ENCODE measurements around the gene EGFR. TPM values are rescaled to one million over a fixed set of nuclear protein-coding genes. Genes with fewer than 3 reads are reported as not detected.

Gene EGFR
- total and polyA plus RNA-seq, 12 donors: 7.0 to 111 (median 71.6) TPM

GRCh38 chr7:55052741-55053427 is 34.1 kb downstream of the EGFR start:
- no peak overlapping the region for H3K27ac ChIP-seq
- peak in 1 of 7 donors; percentile 17 for DNase-seq
- no peaks in the 10 kb centered on the region for H3K36me3 ChIP-seq (replicated peaks in 1 of 2)
- 77 to 81% (median 78%) methylated on average over 12 to 13 of the region's 13 CpGs for WGBS, 4 donors
- H3K4me3 ChIP-seq: no peak overlapping the region
- peaks cover 3 to 7% of the 10 kb centered on the region in 2 donors for H3K4me1 ChIP-seq (replicated peaks in 1 of 2)
- no peaks in the 10 kb centered on the region for H3K27me3 ChIP-seq
- intact Hi-C loops (cut with DNase I): no loop called here
- no peaks in the 10 kb centered on the region for H3K9me3 ChIP-seq (replicated peaks in 1 of 3)
- TF ChIP-seq CTCF (IDR thresholded peaks at IDR 0.05) (no peak), POLR2A (IDR thresholded peaks at IDR 0.05) (no peak)

- DNase-seq: peak in 1 of 7 donors; percentile 7
- Histone ChIP-seq H3K9me3 (replicated peaks in 1 of 3) (no peaks in the 10 kb centered on the region), H3K36me3 (replicated peaks in 1 of 2) (no peaks in the 10 kb centered on the region), H3K27ac (no peak overlapping the region), H3K4me3 (no peak overlapping the region), H3K4me1 (replicated peaks in 1 of 2) (no peaks in the 10 kb centered on the region), H3K27me3 (no peaks in the 10 kb centered on the region)
- 86 to 90% (median 89%) methylated on average over 26 of the region's 26 CpGs for WGBS, 4 donors
- intact Hi-C loops (cut with DNase I): no loop called here
- TF ChIP-seq CTCF (IDR thresholded peaks at IDR 0.05) (no peak), POLR2A (IDR thresholded peaks at IDR 0.05) (no peak)
These were observed 35.1 kb downstream of the EGFR start for GRCh38 chr7:55053651-55054571.

- Histone ChIP-seq H3K4me1 (replicated peaks in 1 of 2) (no peaks in the 10 kb centered on the region), H3K4me3 (no peak overlapping the region), H3K36me3 (replicated peaks in 1 of 2) (no peaks in the 10 kb centered on the region), H3K27me3 (no peaks in the 10 kb centered on the region), H3K9me3 (replicated peaks in 1 of 3) (no peaks in the 10 kb centered on the region), H3K27ac (no peak overlapping the region)
- peak in 1 of 7 donors; percentile 29 for DNase-seq
- no peak for TF ChIP-seq CTCF (IDR thresholded peaks at IDR 0.05)
- TF ChIP-seq POLR2A (IDR thresholded peaks at IDR 0.05): no peak
- WGBS, 4 donors: 90 to 93% (median 91%) methylated on average over 8 to 9 of the region's 9 CpGs
- intact Hi-C loops (cut with DNase I): no loop called here
These were observed 35.9 kb downstream of the EGFR start for GRCh38 chr7:55054758-55055157.

GRCh38 chr7:55055479-55055878 is 36.7 kb downstream of the EGFR start:
- H3K4me3 ChIP-seq: no peak overlapping the region
- peak in 2 of 7 donors; percentile 41 to 45 for DNase-seq
- intact Hi-C loops (cut with DNase I): no loop called here
- no peaks in the 10 kb centered on the region for H3K9me3 ChIP-seq (replicated peaks in 1 of 3)
- no peaks in the 10 kb centered on the region for H3K27me3 ChIP-seq
- H3K4me1 ChIP-seq (replicated peaks in 1 of 2): no peaks in the 10 kb centered on the region
- TF ChIP-seq CTCF (IDR thresholded peaks at IDR 0.05) (no peak), POLR2A (IDR thresholded peaks at IDR 0.05) (no peak)
- 59 to 65% (median 61%) methylated on average over 7 of the region's 7 CpGs for WGBS, 4 donors
- H3K36me3 ChIP-seq (replicated peaks in 1 of 2): no peaks in the 10 kb centered on the region
- H3K27ac ChIP-seq: peak overlapping the region in 1 of 5 donors; percentile 17

Data from adrenal gland (tissue), 12 donors.